ENCODE data around the gene RPTOR. TPM values are rescaled to one million over a fixed set of nuclear protein-coding genes. Genes with fewer than 3 reads are reported as not detected.

The RPTOR gene
- total and polyA plus RNA-seq, 2 donors (not counting 1 experiment from before 2014, with no cell fraction given), result 6.7 to 22.8 TPM

DNA sequence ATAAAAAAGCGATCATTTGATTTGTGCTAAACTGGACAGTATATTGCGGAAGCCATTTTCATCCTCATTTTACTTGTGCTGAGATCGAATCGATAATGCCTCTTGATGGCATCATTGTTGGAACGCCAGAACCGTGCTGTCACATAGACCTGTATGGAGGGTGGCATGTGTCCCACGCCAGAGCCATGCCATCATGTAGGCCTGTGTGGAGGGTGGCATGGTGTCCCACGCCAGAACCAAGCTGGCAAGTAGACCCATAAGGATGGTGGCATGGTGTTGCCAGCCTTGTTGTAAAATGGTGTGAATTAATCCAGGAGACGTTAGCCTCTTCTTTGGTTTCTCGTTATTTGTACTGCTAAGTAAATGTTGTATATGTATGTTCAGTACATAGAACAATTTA lies 224.3 kb downstream of the RPTOR start:
- Histone ChIP-seq H3K27ac (ENCODE audit: insufficient read depth, low read length) (no peak overlapping the region), H3K9ac (ENCODE audit: insufficient read depth, low read length) (no peak overlapping the region), H3K27me3 (ENCODE audit: control insufficient read depth, insufficient read depth, low read length) (no peaks in the 10 kb centered on the region), H2AFZ (ENCODE audit: low read length) (no peak overlapping the region), H3K9me3 (ENCODE audit: control insufficient read depth, insufficient read depth, low read depth, low read length) (no peaks in the 10 kb centered on the region), H3K4me1 (ENCODE audit: control insufficient read depth, extremely low read depth, insufficient read depth, low read length) (peaks cover 4% of the 10 kb centered on the region), H3K36me3 (ENCODE audit: control insufficient read depth, insufficient read depth, low read length) (no peaks in the 10 kb centered on the region), H4K20me1 (ENCODE audit: control insufficient read depth, extremely low read depth, insufficient read depth, low read length) (no peaks in the 10 kb centered on the region), H3K79me2 (ENCODE audit: control insufficient read depth, insufficient read depth, low read length) (no peaks in the 10 kb centered on the region), H3K4me2 (ENCODE audit: extremely low read depth, insufficient read depth, low read length) (no peak overlapping the region), H3K4me3 (replicated peaks in 1 of 4; ENCODE audit: control extremely low read depth in 1 of 4, insufficient read depth in 1 of 4, low read depth in 3 of 4, low read length in 4 of 4) (no peak overlapping the region)
- no peak for TF ChIP-seq EZH2 (IDR thresholded peaks at IDR 0.05; ENCODE audit: low read length, missing control alignments)
- TF ChIP-seq, protein P1, sequence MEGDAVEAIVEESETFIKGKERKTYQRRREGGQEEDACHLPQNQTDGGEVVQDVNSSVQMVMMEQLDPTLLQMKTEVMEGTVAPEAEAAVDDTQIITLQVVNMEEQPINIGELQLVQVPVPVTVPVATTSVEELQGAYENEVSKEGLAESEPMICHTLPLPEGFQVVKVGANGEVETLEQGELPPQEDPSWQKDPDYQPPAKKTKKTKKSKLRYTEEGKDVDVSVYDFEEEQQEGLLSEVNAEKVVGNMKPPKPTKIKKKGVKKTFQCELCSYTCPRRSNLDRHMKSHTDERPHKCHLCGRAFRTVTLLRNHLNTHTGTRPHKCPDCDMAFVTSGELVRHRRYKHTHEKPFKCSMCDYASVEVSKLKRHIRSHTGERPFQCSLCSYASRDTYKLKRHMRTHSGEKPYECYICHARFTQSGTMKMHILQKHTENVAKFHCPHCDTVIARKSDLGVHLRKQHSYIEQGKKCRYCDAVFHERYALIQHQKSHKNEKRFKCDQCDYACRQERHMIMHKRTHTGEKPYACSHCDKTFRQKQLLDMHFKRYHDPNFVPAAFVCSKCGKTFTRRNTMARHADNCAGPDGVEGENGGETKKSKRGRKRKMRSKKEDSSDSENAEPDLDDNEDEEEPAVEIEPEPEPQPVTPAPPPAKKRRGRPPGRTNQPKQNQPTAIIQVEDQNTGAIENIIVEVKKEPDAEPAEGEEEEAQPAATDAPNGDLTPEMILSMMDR (conservative IDR thresholded peaks at IDR 0.05 in 1 of 2, IDR thresholded peaks at IDR 0.05 in 1 of 2; ENCODE audit: low read depth in 1 of 2, low read length in 2 of 2), result no peak
- no peak for DNase-seq (ENCODE audit: low read depth in 2 of 2)

DNA sequence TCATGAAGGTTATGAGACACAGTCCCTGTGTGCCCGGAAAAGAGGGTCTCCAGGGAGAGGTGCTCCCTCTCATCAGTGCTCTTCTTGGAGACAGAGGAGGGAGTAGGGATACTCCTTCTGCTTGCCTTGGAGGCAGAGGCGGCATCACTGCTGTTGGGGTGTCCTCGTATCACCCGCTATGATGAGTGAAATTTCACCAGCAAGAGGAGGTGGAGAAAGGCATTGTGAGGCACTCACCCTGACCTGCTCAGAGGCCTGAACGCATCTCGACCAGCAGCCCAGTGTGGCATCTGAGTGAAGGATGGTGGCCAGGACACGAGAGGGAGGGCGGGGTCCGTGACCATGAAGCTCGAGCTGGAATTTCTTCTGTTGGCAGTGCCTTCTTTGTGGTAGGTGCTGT lies 224.9 kb downstream of the RPTOR start:
- H3K9ac ChIP-seq (ENCODE audit: insufficient read depth, low read length), result no peak overlapping the region
- no peak overlapping the region for H3K4me3 ChIP-seq (replicated peaks in 1 of 4; ENCODE audit: control extremely low read depth in 1 of 4, insufficient read depth in 1 of 4, low read depth in 3 of 4, low read length in 4 of 4)
- H3K4me2 ChIP-seq (ENCODE audit: extremely low read depth, insufficient read depth, low read length), result no peak overlapping the region
- H2AFZ ChIP-seq (ENCODE audit: low read length), result no peak overlapping the region
- H3K79me2 ChIP-seq (ENCODE audit: control insufficient read depth, insufficient read depth, low read length), result no peaks in the 10 kb centered on the region
- H3K4me1 ChIP-seq (ENCODE audit: control insufficient read depth, extremely low read depth, insufficient read depth, low read length), result peaks cover 4% of the 10 kb centered on the region
- no peak overlapping the region for H3K27ac ChIP-seq (ENCODE audit: insufficient read depth, low read length)
- no peak for DNase-seq (ENCODE audit: low read depth in 2 of 2)
- no peaks in the 10 kb centered on the region for H4K20me1 ChIP-seq (ENCODE audit: control insufficient read depth, extremely low read depth, insufficient read depth, low read length)
- no peaks in the 10 kb centered on the region for H3K27me3 ChIP-seq (ENCODE audit: control insufficient read depth, insufficient read depth, low read length)
- TF ChIP-seq EZH2 (IDR thresholded peaks at IDR 0.05; ENCODE audit: low read length, missing control alignments), result no peak
- TF ChIP-seq, protein P1 (conservative IDR thresholded peaks at IDR 0.05 in 1 of 2, IDR thresholded peaks at IDR 0.05 in 1 of 2; ENCODE audit: low read depth in 1 of 2, low read length in 2 of 2), result no peak
- no peaks in the 10 kb centered on the region for H3K36me3 ChIP-seq (ENCODE audit: control insufficient read depth, insufficient read depth, low read length)
- H3K9me3 ChIP-seq (ENCODE audit: control insufficient read depth, insufficient read depth, low read depth, low read length), result no peaks in the 10 kb centered on the region

DNA sequence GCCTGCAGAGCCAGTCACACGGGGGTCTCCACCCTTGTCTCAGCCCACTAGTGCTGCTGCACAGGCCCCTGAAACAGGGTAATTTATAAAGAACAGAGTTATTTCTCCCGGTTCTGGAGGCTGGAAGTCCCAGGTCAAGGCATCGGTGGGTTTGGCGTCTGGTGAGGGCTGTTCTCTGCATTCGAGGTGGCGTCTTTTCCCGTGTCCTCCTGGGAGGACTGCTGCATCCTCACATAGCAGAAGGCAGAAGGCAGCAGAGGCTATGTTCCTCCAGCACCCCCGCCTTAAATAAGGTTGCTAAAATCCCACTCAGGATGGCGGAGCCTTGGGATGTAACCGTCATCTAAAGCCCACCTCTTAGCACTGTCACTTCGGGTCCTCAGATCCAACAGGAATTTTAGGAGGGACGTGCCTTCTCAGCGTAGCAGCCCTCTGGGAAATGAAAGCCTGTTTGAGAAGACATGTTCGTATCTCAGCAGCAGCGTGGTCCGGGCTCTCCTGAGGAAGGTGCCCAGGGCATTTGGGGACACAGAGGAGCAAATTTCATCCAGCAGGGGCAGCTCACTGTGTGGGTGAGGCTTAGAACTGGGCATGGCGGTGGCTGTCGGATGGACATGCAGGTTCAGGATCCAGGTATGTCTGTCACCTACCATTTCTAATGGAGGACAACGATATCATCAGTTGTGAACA lies 225.4 kb downstream of the RPTOR start:
- Histone ChIP-seq H3K27me3 (ENCODE audit: control insufficient read depth, insufficient read depth, low read length) (no peaks in the 10 kb centered on the region), H3K4me3 (replicated peaks in 1 of 4; ENCODE audit: control extremely low read depth in 1 of 4, insufficient read depth in 1 of 4, low read depth in 3 of 4, low read length in 4 of 4) (no peak overlapping the region), H3K27ac (ENCODE audit: insufficient read depth, low read length) (no peak overlapping the region), H3K9me3 (ENCODE audit: control insufficient read depth, insufficient read depth, low read depth, low read length) (no peaks in the 10 kb centered on the region), H3K9ac (ENCODE audit: insufficient read depth, low read length) (no peak overlapping the region), H3K4me2 (ENCODE audit: extremely low read depth, insufficient read depth, low read length) (no peak overlapping the region), H4K20me1 (ENCODE audit: control insufficient read depth, extremely low read depth, insufficient read depth, low read length) (no peaks in the 10 kb centered on the region), H2AFZ (ENCODE audit: low read length) (no peak overlapping the region), H3K4me1 (ENCODE audit: control insufficient read depth, extremely low read depth, insufficient read depth, low read length) (peaks cover 4% of the 10 kb centered on the region), H3K36me3 (ENCODE audit: control insufficient read depth, insufficient read depth, low read length) (no peaks in the 10 kb centered on the region), H3K79me2 (ENCODE audit: control insufficient read depth, insufficient read depth, low read length) (no peaks in the 10 kb centered on the region)
- DNase-seq (ENCODE audit: low read depth in 2 of 2), result no peak
- TF ChIP-seq, protein P1 (conservative IDR thresholded peaks at IDR 0.05 in 1 of 2, IDR thresholded peaks at IDR 0.05 in 1 of 2; ENCODE audit: low read depth in 1 of 2, low read length in 2 of 2), result no peak
- no peak for TF ChIP-seq EZH2 (IDR thresholded peaks at IDR 0.05; ENCODE audit: low read length, missing control alignments)
